ENCODE data around the gene MAML3. TPM values are rescaled to one million over a fixed set of nuclear protein-coding genes. Genes with fewer than 3 reads are reported as not detected.

The MAML3 gene
- total and polyA plus RNA-seq, 12 donors: 1.1 to 4.6 (median 2.6) TPM

GRCh38 chr4:140037353-140038030 lies 116.5 kb downstream of the MAML3 start:
- no peak for ATAC-seq

DNA sequence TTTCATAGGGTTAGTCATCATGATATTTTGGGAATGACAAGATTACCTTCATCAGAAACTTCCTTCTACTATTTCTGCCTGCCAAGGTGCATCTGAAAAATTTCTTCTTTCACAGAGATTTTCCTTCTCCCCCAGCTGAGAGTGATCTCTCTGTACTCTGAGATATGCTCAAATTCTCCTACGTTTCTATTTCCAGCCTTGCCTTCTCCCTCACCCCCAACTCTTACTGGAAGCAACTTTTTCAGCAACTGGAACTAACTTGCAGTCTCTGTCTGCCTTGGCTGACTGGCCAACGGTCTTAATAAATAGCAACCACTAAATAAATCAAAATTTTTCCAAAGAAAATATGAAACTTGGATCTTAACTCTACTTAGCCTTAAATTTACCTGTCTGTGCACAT lies 122.3 kb downstream of the MAML3 start:
- Histone ChIP-seq H3K27me3 (no peaks in the 10 kb centered on the region), H3K9me3 (no peaks in the 10 kb centered on the region), H3K27ac (no peak overlapping the region), H3K36me3 (no peaks in the 10 kb centered on the region), H3K4me3 (no peak overlapping the region), H3K4me1 (peaks cover 0 to 12% (median 0%) of the 10 kb centered on the region in 9 donors)
- intact Hi-C loops (cut with DNase I): no loop called here
- 74 to 75% methylated on average over 2 of the region's 2 CpGs for WGBS, 2 donors
- TF ChIP-seq, protein P1, sequence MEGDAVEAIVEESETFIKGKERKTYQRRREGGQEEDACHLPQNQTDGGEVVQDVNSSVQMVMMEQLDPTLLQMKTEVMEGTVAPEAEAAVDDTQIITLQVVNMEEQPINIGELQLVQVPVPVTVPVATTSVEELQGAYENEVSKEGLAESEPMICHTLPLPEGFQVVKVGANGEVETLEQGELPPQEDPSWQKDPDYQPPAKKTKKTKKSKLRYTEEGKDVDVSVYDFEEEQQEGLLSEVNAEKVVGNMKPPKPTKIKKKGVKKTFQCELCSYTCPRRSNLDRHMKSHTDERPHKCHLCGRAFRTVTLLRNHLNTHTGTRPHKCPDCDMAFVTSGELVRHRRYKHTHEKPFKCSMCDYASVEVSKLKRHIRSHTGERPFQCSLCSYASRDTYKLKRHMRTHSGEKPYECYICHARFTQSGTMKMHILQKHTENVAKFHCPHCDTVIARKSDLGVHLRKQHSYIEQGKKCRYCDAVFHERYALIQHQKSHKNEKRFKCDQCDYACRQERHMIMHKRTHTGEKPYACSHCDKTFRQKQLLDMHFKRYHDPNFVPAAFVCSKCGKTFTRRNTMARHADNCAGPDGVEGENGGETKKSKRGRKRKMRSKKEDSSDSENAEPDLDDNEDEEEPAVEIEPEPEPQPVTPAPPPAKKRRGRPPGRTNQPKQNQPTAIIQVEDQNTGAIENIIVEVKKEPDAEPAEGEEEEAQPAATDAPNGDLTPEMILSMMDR (IDR thresholded peaks at IDR 0.05): no peak
- ATAC-seq (no peak), DNase-seq (no peak)

More at GRCh38 chr4:140037353-140038030, 116.5 kb downstream of the MAML3 start:
- 90 to 93% methylated on average over 6 of the region's 6 CpGs for WGBS, 2 donors
- intact Hi-C loops (cut with DNase I): no loop called here
- TF ChIP-seq, protein P1 (IDR thresholded peaks at IDR 0.05): no peak
- DNase-seq: no peak
- Histone ChIP-seq H3K27me3 (no peaks in the 10 kb centered on the region), H3K36me3 (no peaks in the 10 kb centered on the region), H3K4me1 (peaks cover 0 to 15% (median 5%) of the 10 kb centered on the region in 9 donors), H3K9me3 (no peaks in the 10 kb centered on the region), H3K4me3 (no peak overlapping the region), H3K27ac (no peak overlapping the region)

DNA sequence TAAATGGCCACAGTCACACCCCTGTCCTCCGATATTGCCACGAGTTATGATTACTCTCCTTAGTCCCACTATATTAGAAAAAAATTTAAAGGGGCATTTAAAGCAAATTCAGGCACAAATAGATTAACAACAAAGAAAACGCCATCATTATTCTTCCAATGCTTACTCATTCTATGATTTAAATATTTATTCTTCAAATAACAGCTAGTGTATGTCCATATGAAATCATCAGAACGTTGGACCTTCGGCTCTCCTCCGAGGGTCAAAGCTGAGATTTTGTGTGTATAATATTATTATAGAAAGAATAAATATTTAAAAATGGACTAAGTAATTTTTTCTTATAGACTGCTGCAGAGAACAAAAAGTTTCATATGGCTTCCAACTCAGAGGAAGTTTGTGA lies 122.9 kb downstream of the MAML3 start:
- Histone ChIP-seq H3K27me3 (no peaks in the 10 kb centered on the region), H3K36me3 (no peaks in the 10 kb centered on the region), H3K4me3 (no peak overlapping the region), H3K27ac (no peak overlapping the region), H3K9me3 (no peaks in the 10 kb centered on the region), H3K4me1 (peaks cover 0 to 8% (median 0%) of the 10 kb centered on the region in 9 donors)
- no peak for DNase-seq
- no peak for ATAC-seq
- TF ChIP-seq, protein P1 (IDR thresholded peaks at IDR 0.05): no peak
- WGBS, 2 donors: 94 to 95% methylated on average over 6 of the region's 6 CpGs
- intact Hi-C loops (cut with DNase I): no loop called here

DNA sequence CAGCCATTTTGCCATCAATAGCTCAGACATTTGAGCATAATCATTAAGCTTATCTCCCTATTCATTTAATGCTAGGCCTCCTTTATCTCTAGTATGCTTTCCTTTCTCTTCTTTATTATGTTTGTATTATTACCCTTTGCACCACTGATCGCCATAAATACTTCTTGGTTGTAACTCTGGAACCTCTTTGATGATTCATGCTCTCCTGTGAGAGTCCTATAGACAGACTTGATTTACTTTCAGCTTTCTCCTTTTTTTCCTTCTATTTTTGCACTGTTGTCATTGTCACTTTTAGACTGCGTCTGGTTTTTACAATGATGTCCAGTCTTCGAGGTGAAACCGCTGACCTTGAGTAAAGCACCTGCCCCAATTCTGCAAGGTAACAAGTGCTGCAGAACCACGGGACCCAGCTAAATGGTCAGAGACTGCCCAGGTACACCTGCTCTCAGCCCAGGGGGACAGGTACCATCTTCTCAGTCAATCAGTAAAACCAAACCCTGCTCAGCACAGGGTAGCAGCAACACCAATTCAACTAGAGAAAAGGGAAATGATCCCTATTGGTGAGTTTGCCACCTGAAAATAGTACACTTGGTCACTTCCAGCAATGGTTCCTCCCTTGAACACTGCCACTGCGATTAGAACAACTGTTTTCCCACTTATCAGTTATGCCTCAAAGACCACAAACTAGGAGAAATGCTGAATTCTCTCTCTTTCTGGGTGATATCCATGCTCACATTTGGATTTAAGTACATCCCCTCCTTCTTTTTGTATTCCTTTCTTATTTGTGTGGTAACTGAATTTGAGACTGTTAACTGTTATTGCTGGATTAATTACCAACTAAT lies 125.1 kb downstream of the MAML3 start:
- Histone ChIP-seq H3K4me3 (no peak overlapping the region), H3K27ac (no peak overlapping the region), H3K36me3 (no peaks in the 10 kb centered on the region), H3K9me3 (no peaks in the 10 kb centered on the region), H3K4me1 (peaks cover 0 to 8% (median 0%) of the 10 kb centered on the region in 9 donors), H3K27me3 (no peaks in the 10 kb centered on the region)
- TF ChIP-seq, protein P1 (IDR thresholded peaks at IDR 0.05): no peak
- intact Hi-C loops (cut with DNase I): no loop called here
- ATAC-seq (no peak), DNase-seq (no peak)
- WGBS, 2 donors: 75 to 86% methylated on average over 6 of the region's 6 CpGs

Measured in heart right ventricle (tissue), 16 donors.